Neural cell (in vitro differentiated cells): Measurements from ENCODE around the gene NOS1AP. TPM values are rescaled to one million over a fixed set of nuclear protein-coding genes. Genes with fewer than 3 reads are reported as not detected.

Source experiments
- H2AFZ ChIP-seq: fragments of 200-600, 300-800 bp; sonication (generic), shearing (Covaris generic); 2 replicates; pipeline ENCODE4 v1.6.0; 2014; ENCODE audit warnings: low read depth, mild to moderate bottlenecking, antibody characterized with exemption, low read length, moderate library complexity
- H3F3A ChIP-seq: fragments of 200-600 bp; shearing (Covaris generic); 2 replicates; pipeline ENCODE4 v1.6.1; 2016; ENCODE audit warnings: mild to moderate bottlenecking, moderate library complexity, mixed read lengths, antibody characterized with exemption, low read length; ENCODE audit not compliant: insufficient read depth, poor library complexity, severe bottlenecking
- H3K27ac ChIP-seq: fragments of 200-600, 300-800 bp; sonication (generic), shearing (Covaris generic); 2 replicates; pipeline ENCODE4 v1.5.1; 2014; ENCODE audit warnings: mild to moderate bottlenecking, low read length, moderate library complexity
- H3K27me3 ChIP-seq: fragments of 300-800, 200-600 bp; sonication (generic), shearing (Covaris generic); 2 replicates; pipeline ENCODE4 v1.6.0; 2014; ENCODE audit warnings: mild to moderate bottlenecking, low read depth, low read length, moderate library complexity; ENCODE audit not compliant: insufficient read depth
- H3K36me3 ChIP-seq: fragments of 300-800, 200-600 bp; sonication (generic), shearing (Covaris generic); 2 replicates; pipeline ENCODE4 v1.5.1; 2014; ENCODE audit warnings: mild to moderate bottlenecking, antibody characterized with exemption, low read length, moderate library complexity; ENCODE audit not compliant: insufficient read depth
- H3K4me2 ChIP-seq: fragments of 300-800, 200-600 bp; sonication (generic), shearing (Covaris generic); 2 replicates; pipeline ENCODE4 v1.6.0; 2014; ENCODE audit warnings: mild to moderate bottlenecking, low read length
- H3K4me3 ChIP-seq: fragments of 300-800, 200-600 bp; sonication (generic), shearing (Covaris generic); 2 replicates; pipeline ENCODE4 v1.5.1; 2014; ENCODE audit warnings: mild to moderate bottlenecking, low read length, moderate library complexity
- H3K79me2 ChIP-seq: fragments of 200-600 bp; shearing (Covaris generic); replicated peaks from 2 replicates; pipeline ENCODE4 v1.6.0; 2014; ENCODE audit warnings: mild to moderate bottlenecking, low read length, moderate library complexity; ENCODE audit not compliant: insufficient read depth
- H3K9ac ChIP-seq: fragments of 300-800, 200-600 bp; sonication (generic), shearing (Covaris generic); 2 replicates; pipeline ENCODE4 v1.6.1; 2016; ENCODE audit warnings: mild to moderate bottlenecking, low read length, mixed read lengths
- H3K9me2 ChIP-seq: fragments of 200-600 bp; shearing (Covaris generic); 2 replicates; pipeline ENCODE4 v1.6.1; 2016; ENCODE audit warnings: mild to moderate bottlenecking, low read length, mixed read lengths; ENCODE audit not compliant: insufficient read depth
- H3K9me3 ChIP-seq: fragments of 200-600, 300-800 bp; sonication (generic), shearing (Covaris generic); 2 replicates; pipeline ENCODE4 v1.6.1; 2016; ENCODE audit warnings: mild to moderate bottlenecking, mixed run types, low read length, moderate library complexity, mixed read lengths
- H4K20me1 ChIP-seq: fragments of 200-600 bp; shearing (Covaris generic); 2 replicates; pipeline ENCODE4 v1.6.1; 2016; ENCODE audit warnings: mild to moderate bottlenecking, mixed run types; ENCODE audit not compliant: insufficient read depth
- CTCF ChIP-seq: fragments of 450-650 bp; IDR thresholded peaks from 2 replicates; pipeline ENCODE4 v1.5.1; 2014; ENCODE audit warnings: antibody characterized with exemption, mild to moderate bottlenecking, moderate library complexity; ENCODE audit not compliant: poor library complexity, severe bottlenecking
- EP300 ChIP-seq: fragments of 450-650 bp; conservative IDR thresholded peaks from 2 replicates; pipeline ENCODE4 v1.6.1; 2014; ENCODE audit warnings: antibody characterized with exemption, mild to moderate bottlenecking, moderate library complexity; ENCODE audit not compliant: poor library complexity, severe bottlenecking
- EZH2 ChIP-seq: fragments of 200-600, 300-800 bp; shearing (Covaris generic), sonication (generic); IDR thresholded peaks from 2 replicates; pipeline ENCODE4 v1.6.1; 2014; ENCODE audit warnings: antibody characterized with exemption, low read length, borderline replicate concordance, mild to moderate bottlenecking; ENCODE audit not compliant: insufficient read depth, poor library complexity, severe bottlenecking
- MXI1 ChIP-seq: fragments of 450-650 bp; conservative IDR thresholded peaks from 2 replicates; pipeline ENCODE4 v1.6.1; 2014; ENCODE audit warnings: antibody characterized with exemption, mild to moderate bottlenecking; ENCODE audit not compliant: poor library complexity, severe bottlenecking
- POLR2AphosphoS5 ChIP-seq: IDR thresholded peaks from 2 replicates; pipeline ENCODE4 v1.6.1; 2012
- RAD21 ChIP-seq: fragments of 450-650 bp; conservative IDR thresholded peaks from 2 replicates; pipeline ENCODE4 v1.6.1; 2014; ENCODE audit warnings: antibody characterized with exemption, mild to moderate bottlenecking, moderate library complexity
- SMC3 ChIP-seq: fragments of 450-650 bp; conservative IDR thresholded peaks from 2 replicates; pipeline ENCODE4 v1.6.1; 2014; ENCODE audit warnings: antibody characterized with exemption, mild to moderate bottlenecking, moderate library complexity; ENCODE audit not compliant: poor library complexity
- TAF1 ChIP-seq: IDR thresholded peaks from 2 replicates; pipeline ENCODE4 v1.6.1; 2012; ENCODE audit warnings: low read depth
- polyA plus RNA-seq: library from polyadenylated mRNA; depleted of rRNA; stranded (reverse); fragments of >200 nt; gene quantifications from 2 replicates; pipeline ENCODE4 v1.2.3, GENCODE V29; 2014
- TF ChIP-seq, protein P1 (sequence below): IDR thresholded peaks from 2 replicates; pipeline ENCODE4 v1.6.1; 2012; ENCODE audit warnings: borderline replicate concordance

The NOS1AP gene
- polyA plus RNA-seq, 1 donor from 2014 or later = 5.3 TPM

DNA sequence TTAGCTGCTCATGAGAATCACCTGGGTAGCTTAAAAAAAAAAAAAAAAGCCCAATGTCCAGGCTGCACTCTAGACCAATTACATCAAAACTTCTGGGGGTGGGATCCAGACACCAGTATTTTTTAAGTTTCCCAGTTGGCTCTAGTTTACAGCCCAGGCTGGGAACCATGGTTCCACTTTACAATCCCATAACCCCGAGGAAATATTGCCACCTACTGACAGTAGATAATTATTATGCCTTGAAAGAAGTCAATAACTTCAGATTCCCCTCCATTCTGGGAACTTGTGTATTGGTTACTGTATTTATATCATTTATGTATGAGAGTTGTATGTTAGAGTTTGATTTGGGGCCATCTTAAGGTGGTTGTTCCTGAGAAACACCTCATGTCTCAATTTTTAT is 207.0 kb downstream of the NOS1AP start:
- H3K9me3 ChIP-seq = no peaks in the 10 kb centered on the region
- no peaks in the 10 kb centered on the region for H3K9me2 ChIP-seq
- H3K27ac ChIP-seq = no peak overlapping the region
- TF ChIP-seq SMC3 = peak; percentile 72
- peak; percentile 65 for TF ChIP-seq CTCF
- TF ChIP-seq EZH2 = no peak
- TF ChIP-seq, protein P1, sequence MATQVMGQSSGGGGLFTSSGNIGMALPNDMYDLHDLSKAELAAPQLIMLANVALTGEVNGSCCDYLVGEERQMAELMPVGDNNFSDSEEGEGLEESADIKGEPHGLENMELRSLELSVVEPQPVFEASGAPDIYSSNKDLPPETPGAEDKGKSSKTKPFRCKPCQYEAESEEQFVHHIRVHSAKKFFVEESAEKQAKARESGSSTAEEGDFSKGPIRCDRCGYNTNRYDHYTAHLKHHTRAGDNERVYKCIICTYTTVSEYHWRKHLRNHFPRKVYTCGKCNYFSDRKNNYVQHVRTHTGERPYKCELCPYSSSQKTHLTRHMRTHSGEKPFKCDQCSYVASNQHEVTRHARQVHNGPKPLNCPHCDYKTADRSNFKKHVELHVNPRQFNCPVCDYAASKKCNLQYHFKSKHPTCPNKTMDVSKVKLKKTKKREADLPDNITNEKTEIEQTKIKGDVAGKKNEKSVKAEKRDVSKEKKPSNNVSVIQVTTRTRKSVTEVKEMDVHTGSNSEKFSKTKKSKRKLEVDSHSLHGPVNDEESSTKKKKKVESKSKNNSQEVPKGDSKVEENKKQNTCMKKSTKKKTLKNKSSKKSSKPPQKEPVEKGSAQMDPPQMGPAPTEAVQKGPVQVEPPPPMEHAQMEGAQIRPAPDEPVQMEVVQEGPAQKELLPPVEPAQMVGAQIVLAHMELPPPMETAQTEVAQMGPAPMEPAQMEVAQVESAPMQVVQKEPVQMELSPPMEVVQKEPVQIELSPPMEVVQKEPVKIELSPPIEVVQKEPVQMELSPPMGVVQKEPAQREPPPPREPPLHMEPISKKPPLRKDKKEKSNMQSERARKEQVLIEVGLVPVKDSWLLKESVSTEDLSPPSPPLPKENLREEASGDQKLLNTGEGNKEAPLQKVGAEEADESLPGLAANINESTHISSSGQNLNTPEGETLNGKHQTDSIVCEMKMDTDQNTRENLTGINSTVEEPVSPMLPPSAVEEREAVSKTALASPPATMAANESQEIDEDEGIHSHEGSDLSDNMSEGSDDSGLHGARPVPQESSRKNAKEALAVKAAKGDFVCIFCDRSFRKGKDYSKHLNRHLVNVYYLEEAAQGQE = no peak
- TF ChIP-seq RAD21 = peak; percentile 73
- no peak overlapping the region for H3K4me2 ChIP-seq
- H3F3A ChIP-seq = no peaks in the 10 kb centered on the region
- no peaks in the 10 kb centered on the region for H3K79me2 ChIP-seq
- H3K9ac ChIP-seq = no peak overlapping the region
- H3K4me3 ChIP-seq = no peak overlapping the region
- no peaks in the 10 kb centered on the region for H4K20me1 ChIP-seq
- no peak overlapping the region for H2AFZ ChIP-seq
- no peaks in the 10 kb centered on the region for H3K36me3 ChIP-seq
- H3K27me3 ChIP-seq = no peaks in the 10 kb centered on the region

DNA sequence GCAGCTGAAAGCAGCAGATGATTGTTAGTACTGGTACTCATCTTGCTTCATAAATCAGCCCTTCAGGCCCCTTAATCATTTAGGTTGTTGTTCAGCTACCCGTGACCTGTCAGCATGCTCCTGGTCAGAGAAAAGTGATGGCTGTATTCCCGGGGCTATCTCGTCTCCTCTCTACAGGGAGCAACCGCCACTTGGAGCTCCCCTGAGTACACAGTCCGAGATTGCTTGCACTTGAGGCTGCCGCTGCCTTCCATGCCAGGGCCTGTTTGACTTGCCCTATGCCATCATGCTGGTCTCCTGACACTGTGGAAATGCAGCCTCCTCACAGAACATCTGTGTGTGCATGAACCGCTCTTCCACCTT is 209.6 kb downstream of the NOS1AP start:
- Histone ChIP-seq H3K27ac (peak overlapping the region; percentile 18), H4K20me1 (no peaks in the 10 kb centered on the region)
- TF ChIP-seq CTCF (no peak), POLR2AphosphoS5 (peak; percentile 24)

DNA sequence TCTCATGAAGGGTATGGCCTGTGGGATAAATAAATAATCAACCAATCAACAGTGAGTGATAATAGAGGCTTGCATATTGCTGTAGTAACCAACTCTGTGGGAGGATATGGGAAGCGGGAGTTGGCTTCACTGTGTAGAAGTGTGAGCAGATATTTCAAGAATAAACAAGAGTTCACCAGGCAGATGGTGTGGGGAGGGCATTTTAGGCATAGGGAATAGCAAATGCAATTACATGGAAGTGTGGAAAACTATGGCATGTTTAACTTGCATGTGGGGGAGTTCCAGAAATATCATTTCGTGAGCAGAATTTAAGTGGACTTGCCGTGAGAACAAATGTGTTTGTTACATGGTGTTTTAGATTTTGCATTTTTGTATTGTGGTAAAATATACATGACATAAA is 211.9 kb downstream of the NOS1AP start:
- Histone ChIP-seq H3K79me2 (no peaks in the 10 kb centered on the region), H3K36me3 (no peaks in the 10 kb centered on the region), H3K4me2 (no peak overlapping the region), H3F3A (no peaks in the 10 kb centered on the region), H3K27me3 (no peaks in the 10 kb centered on the region), H3K27ac (no peak overlapping the region), H3K4me3 (no peak overlapping the region), H3K9ac (no peak overlapping the region), H3K9me2 (no peaks in the 10 kb centered on the region), H3K9me3 (no peaks in the 10 kb centered on the region), H2AFZ (no peak overlapping the region), H4K20me1 (no peaks in the 10 kb centered on the region)
- TF ChIP-seq EZH2 (no peak), MXI1 (no peak), POLR2AphosphoS5 (no peak), RAD21 (no peak), TAF1 (no peak), EP300 (no peak), SMC3 (no peak)
- TF ChIP-seq, protein P1 = no peak

More for the DNA sequence above, 209.6 kb downstream of the NOS1AP start:
- H3K4me2 ChIP-seq = no peak overlapping the region
- H3K9ac ChIP-seq = peak overlapping the region; percentile 20
- H3K79me2 ChIP-seq = no peaks in the 10 kb centered on the region
- H3K9me3 ChIP-seq = no peaks in the 10 kb centered on the region
- H3K36me3 ChIP-seq = no peaks in the 10 kb centered on the region
- no peaks in the 10 kb centered on the region for H3K9me2 ChIP-seq
- no peaks in the 10 kb centered on the region for H3F3A ChIP-seq
- H2AFZ ChIP-seq = no peak overlapping the region
- no peaks in the 10 kb centered on the region for H3K27me3 ChIP-seq
- H3K4me3 ChIP-seq = no peak overlapping the region
